Ascending aorta (tissue), 2 donors: ENCODE data around the gene PPP1R3C. TPM values are rescaled to one million over a fixed set of nuclear protein-coding genes. Genes with fewer than 3 reads are reported as not detected.

Source experiments
- DNase-seq, 2 donors: peaks; one replicate each; pipeline ENCODE4 v3.0.0-alpha.2; 2019; ENCODE audit warnings: low spot score in 2 of 2
- H3K27ac ChIP-seq, 2 donors: fragments of 200-600 bp; sonication (generic); one replicate each; pipeline ENCODE4 v1.5.1; 2016 to 2017; ENCODE audit warnings: mild to moderate bottlenecking in 1 of 2
- H3K27me3 ChIP-seq: fragments of 200-600 bp; sonication (generic); one replicate; pipeline ENCODE4 v1.5.1; 2017
- H3K36me3 ChIP-seq, 2 donors: fragments of 200-600 bp; sonication (generic); one replicate each; pipeline ENCODE4 v1.5.1; 2016
- H3K4me1 ChIP-seq, 2 donors: fragments of 200-600 bp; sonication (generic); one replicate each; pipeline ENCODE4 v1.5.1; 2016 to 2017; ENCODE audit warnings: mild to moderate bottlenecking in 1 of 2
- H3K4me3 ChIP-seq, 2 donors: fragments of 200-600 bp; sonication (generic); one replicate each; pipeline ENCODE4 v1.5.1; 2016 to 2017; ENCODE audit warnings: mild to moderate bottlenecking in 1 of 2
- H3K9me3 ChIP-seq, 2 donors: fragments of 200-600 bp; sonication (generic); one replicate each; pipeline ENCODE4 v1.5.1; 2016
- intact Hi-C: fragments of 100-400 bp; cut with DNase I; formaldehyde crosslinking; loops from one replicate; pipeline ENCODE4 v1.15.1; 2023
- total RNA-seq: library from RNA; depleted of rRNA; stranded (reverse); fragments of >200 nt; gene quantifications from one replicate; pipeline ENCODE4 v1.1.0, GENCODE V29; 2016
- TF ChIP-seq, protein P1 (sequence below), 3 experiments: fragments of 200-600 bp in 2 of 3; fragments of 450-650 bp in 1 of 3; sonication (generic) in 2 of 3; IDR thresholded peaks; one replicate each; pipeline ENCODE4 v1.5.1; 2016 to 2019; ENCODE audit warnings: antibody characterized with exemption in 3 of 3, mild to moderate bottlenecking in 1 of 3, moderate library complexity in 1 of 3

Gene PPP1R3C
- total RNA-seq, 1 donor from 2014 or later = 2.0 TPM

DNA sequence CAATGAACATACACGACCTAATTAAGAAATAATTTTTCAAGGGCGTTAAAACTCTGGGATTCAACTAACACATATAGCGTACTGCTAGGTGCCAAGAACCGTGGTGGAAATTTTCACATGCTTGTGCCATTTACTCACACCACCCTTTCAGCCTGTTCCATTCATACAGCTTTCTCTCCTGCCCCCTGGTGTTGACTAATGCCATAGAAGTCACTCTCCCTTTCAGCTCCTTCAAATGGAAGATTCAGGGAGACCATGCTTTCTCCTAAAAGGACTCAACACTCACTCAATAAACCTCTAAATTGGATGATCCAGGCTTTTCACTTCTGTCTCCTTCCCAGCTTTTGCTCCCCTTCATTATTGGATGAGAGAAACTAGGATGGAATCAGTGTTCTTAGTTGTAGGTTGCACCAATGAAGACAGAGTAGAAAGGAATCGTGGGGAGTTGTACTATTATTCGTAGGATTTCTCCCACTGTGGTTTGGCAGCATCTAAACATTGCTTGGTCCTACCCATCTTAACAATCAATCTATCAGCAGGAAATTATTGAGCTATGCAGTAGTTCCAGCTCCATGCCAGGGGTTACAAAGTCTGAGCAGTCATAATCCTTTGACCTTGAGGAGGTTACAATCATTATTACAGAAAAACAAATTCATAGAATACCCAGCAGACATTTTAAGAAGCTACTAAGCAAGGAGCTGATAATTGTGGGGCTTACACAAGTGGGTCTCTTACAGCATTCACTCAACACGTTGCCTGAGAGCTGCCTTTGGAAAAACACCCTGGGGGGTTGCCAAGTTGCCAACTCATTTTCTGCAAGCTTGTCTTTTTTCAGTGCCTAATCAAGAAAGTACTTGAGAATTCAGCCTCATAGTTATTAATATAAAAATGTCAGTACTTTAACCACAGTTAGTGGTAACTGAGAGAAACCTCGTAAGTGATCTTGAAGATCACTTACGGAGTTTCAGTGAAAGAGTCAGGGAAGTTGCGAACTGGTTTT is 2.8 kb upstream of the PPP1R3C start:
- intact Hi-C loops = loop anchor here (1.0 to 5.0 kb wide), 5 partner anchors 83 to 337 kb away; partner anchors contain the start of gene HECTD2
- Histone ChIP-seq H3K9me3 (no peaks in the 10 kb centered on the region), H3K4me1 (peaks cover 3 to 6% of the 10 kb centered on the region in 2 donors), H3K27ac (peak overlapping the region; percentile 10 to 82), H3K36me3 (peaks cover 0 to under 1% of the 10 kb centered on the region in 2 donors), H3K27me3 (no peaks in the 10 kb centered on the region), H3K4me3 (no peak overlapping the region)
- peak in 1 of 2 donors; percentile 86 for DNase-seq
- TF ChIP-seq, protein P1, sequence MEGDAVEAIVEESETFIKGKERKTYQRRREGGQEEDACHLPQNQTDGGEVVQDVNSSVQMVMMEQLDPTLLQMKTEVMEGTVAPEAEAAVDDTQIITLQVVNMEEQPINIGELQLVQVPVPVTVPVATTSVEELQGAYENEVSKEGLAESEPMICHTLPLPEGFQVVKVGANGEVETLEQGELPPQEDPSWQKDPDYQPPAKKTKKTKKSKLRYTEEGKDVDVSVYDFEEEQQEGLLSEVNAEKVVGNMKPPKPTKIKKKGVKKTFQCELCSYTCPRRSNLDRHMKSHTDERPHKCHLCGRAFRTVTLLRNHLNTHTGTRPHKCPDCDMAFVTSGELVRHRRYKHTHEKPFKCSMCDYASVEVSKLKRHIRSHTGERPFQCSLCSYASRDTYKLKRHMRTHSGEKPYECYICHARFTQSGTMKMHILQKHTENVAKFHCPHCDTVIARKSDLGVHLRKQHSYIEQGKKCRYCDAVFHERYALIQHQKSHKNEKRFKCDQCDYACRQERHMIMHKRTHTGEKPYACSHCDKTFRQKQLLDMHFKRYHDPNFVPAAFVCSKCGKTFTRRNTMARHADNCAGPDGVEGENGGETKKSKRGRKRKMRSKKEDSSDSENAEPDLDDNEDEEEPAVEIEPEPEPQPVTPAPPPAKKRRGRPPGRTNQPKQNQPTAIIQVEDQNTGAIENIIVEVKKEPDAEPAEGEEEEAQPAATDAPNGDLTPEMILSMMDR (IDR thresholded peaks at IDR 0.05) = peak; percentile 70 to 85 (median 80)

GRCh38 chr10:91634898-91635297 is 2.0 kb upstream of the PPP1R3C start:
- H3K9me3 ChIP-seq = no peaks in the 10 kb centered on the region
- intact Hi-C loops = loop anchor here (1.0 to 5.0 kb wide), 7 partner anchors 82 to 336 kb away; partner anchors contain the start of genes BTAF1 and HECTD2
- TF ChIP-seq, protein P1 (IDR thresholded peaks at IDR 0.05) = no peak
- H3K27ac ChIP-seq = peak overlapping the region; percentile 10 to 82
- H3K27me3 ChIP-seq = no peaks in the 10 kb centered on the region
- peaks cover 6 to 8% of the 10 kb centered on the region in 2 donors for H3K36me3 ChIP-seq
- peaks cover 0 to 6% of the 10 kb centered on the region in 2 donors for H3K4me1 ChIP-seq
- DNase-seq = no peak
- H3K4me3 ChIP-seq = no peak overlapping the region

DNA sequence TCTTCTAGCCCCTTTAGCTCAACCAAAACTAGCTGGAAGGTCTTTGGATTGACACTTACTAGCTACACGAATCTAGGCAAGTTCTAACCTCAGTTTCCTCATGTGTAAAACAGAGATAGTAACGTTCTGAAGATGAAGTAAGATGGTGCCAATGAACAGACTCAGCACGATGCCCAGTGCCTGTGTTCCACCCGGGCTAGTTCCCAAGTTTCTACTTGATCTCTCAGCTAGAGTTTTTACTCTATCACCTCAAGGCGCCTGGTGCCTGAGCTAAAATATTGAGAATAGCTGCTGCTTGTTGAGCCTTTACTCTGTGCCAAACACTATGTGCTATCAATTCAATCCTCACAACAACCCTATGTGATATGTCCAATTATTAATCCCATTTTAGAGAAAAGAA is 1.4 kb upstream of the PPP1R3C start:
- Histone ChIP-seq H3K27me3 (no peaks in the 10 kb centered on the region), H3K4me3 (peak overlapping the region in 1 of 2 donors; percentile 84), H3K36me3 (peaks cover 13 to 15% of the 10 kb centered on the region in 2 donors), H3K4me1 (peaks cover 0 to 6% of the 10 kb centered on the region in 2 donors), H3K27ac (peak overlapping the region; percentile 76 to 82), H3K9me3 (no peaks in the 10 kb centered on the region)
- intact Hi-C loops = loop anchor here (2.0 to 5.0 kb wide), 5 partner anchors 81 to 335 kb away; partner anchors contain the start of genes BTAF1 and HECTD2
- TF ChIP-seq, protein P1 (IDR thresholded peaks at IDR 0.05) = no peak
- no peak for DNase-seq

DNA sequence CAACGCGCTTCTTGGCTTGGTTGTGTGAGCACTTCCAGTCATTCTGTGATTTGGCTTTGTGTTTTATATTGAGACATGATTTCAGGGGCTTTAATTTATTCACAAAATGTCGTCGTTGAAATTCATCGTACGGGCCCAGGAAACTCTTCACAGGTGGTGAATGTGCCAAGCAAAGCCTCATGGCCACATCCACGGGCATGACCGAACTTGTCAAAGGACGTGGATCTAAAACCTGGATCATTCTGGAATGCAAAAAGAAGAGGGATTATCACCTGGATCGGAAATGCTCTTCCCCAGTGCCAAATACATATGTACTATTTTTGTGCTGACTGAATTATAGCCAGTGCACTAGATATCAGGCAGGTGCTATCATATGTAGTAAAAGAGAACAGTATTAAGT is 2.2 kb downstream of the PPP1R3C start:
- peaks cover 2 to 9% of the 10 kb centered on the region in 2 donors for H3K4me1 ChIP-seq

More for the DNA sequence above, 2.2 kb downstream of the PPP1R3C start:
- Histone ChIP-seq H3K9me3 (no peaks in the 10 kb centered on the region), H3K36me3 (peaks cover 29 to 43% of the 10 kb centered on the region in 2 donors), H3K27ac (peak overlapping the region; percentile 76 to 82), H3K27me3 (no peaks in the 10 kb centered on the region), H3K4me3 (peak overlapping the region; percentile 76 to 84)
- TF ChIP-seq, protein P1 (IDR thresholded peaks at IDR 0.05) = no peak
- DNase-seq = no peak
- intact Hi-C loops = loop anchor here (5.0 kb wide), 2 partner anchors 118 to 292 kb away; partner anchors contain the start of gene BTAF1
